Stimulated activated CD8-positive, alpha-beta memory T cell treated with anti-CD3 and anti-CD28 coated beads, Interleukin-4, amount 100 ng/mL, for 4 hours (primary cell): ENCODE measurements around the gene GBX2.

Experiments used
- DNase-seq, 2 donors: peaks; one replicate each; pipeline ENCODE4 v3.0.0-alpha.2; 2020; ENCODE audit warnings: low read depth in 2 of 2, low spot score in 1 of 2

The GBX2 gene

DNA sequence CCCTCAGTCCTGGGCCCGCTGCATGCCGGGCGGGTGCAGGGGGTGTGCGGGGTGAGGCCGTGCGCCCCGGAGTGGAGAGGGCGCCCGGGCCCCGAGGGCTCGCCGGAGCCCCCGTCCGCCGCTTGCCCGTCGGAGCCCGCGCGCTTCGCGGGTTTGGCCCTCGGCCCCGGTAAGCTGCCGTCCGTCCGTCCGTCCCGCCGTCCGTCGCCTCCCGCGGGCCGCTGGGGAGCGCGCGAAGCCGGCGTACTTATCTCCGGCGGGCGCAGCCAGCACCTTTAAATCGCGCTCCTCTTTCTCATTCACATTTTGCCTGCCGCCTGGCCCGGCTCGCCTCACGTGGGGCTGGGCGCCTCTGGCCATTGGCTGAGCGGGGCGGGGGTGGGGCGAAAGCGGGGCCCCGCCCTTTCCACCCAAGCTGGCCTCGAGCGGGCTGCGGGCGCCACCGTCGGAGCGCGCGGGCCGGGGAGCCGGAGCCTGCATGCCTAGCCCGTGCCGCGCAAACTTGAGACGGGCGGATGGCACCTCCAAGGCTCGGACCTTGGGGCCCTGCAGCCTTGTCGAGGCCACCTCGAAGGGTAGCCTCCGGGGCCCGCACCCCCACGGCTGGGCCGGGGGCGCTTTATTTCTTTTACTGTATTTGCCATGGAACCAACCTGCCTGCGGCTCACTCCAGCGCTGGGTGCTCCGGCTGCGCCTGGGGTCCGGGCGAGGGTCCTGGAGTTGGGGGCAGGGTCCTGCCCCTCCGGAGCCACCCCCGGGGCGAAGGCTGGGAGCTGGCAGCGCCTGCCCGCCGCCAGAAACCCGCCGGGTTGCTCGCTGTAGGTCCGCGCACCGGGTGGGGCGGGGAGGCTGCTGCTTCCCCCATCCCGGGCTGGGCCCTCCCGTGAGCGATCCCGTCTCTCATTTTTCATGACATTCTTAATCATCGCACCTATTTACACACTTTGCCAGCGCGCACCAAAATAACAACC, at the start of gene GBX2:
TSS of gene GBX2 (minus strand) at position 277 of the 971 bp plus-strand sequence. CDS start 415 bp downstream, outside the sequence.
- DNase-seq = no peak

DNA sequence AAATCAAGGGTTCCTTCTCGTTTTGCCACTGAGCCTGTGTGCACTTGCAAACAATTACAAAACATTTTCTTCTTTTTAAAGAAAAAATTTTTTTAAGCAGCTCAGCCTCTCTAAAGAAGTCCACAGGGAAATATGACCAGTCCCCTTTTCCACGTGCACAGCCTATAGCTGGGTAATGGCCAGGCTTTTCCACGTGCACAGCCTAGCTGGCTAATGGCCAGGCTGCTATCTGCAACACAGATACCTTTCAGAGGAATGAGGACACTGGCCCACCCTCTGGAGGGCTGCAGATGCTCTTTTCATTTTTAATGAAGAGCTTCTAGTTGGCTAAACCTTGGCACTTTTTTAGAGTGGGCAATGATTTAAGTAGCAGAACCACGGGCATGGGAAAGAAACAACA, 49.7 kb upstream of the GBX2 start:
- no peak for DNase-seq

DNA sequence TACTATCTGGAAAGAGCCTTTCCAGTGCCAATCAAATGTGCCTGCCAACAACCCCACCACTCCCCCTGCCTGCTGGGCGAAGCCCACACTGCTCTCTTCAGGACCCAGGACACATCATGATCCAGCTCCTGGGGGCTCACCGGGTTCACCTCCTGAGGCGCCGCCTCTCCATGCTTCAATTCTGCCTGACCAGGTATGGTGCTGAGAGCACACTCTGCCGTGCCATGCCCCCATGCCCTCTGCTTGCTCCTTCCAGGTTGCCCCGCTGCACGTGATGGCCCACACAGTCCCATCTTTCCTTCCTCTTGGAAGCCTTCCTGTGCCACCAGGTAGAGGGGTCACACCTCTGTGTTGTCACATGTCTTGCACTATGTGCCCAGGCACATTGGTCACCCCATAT, 48.5 kb upstream of the GBX2 start:
- no peak for DNase-seq

DNA sequence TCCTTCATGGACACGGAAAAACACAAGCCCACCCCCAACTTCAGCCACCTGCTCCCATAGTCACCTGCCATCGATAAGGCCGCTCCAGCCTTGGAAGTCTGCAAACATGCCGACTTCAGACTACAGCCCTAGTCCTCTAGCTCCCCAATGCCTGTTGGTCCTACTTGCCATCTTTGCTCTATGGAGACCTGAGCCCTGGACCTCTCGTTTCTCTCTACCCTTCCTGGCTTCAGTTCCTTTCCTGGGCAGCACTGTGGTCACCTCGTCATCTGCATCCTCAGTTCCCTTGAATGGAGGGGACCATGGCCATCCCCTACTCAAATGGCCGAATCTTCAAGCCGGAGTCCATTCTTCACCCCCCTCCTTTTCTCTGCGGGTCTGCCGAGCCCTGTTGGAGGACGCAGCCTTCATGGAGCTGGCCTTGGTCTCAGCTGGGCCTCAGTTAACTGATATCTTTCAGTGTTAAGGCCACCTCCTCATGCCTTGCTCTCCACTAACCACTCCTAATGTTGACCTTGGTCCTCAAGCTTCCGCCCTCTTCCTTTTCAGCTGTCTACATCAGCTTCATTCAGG, 47.7 kb upstream of the GBX2 start:
- no peak for DNase-seq

DNA sequence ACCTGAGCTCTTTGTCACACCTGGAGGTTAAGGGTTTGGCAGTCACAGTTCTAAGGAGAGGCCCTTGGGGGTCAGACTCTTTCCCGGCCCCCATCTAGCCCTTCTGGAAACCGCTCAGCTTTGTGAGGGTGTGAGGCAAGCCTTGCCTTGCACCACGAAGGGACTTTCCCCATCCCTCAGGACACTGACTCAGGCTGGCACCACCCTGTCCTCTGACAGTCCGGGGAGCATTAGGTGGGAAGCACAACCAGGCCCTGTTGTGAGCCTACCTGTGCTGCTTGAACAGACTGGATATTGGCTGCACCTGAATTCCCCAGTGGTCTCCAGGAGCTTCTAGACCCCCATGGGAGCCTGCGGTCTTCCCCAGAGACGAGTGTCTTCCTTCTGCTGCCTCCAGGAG, 47.0 kb upstream of the GBX2 start:
- DNase-seq = no peak

DNA sequence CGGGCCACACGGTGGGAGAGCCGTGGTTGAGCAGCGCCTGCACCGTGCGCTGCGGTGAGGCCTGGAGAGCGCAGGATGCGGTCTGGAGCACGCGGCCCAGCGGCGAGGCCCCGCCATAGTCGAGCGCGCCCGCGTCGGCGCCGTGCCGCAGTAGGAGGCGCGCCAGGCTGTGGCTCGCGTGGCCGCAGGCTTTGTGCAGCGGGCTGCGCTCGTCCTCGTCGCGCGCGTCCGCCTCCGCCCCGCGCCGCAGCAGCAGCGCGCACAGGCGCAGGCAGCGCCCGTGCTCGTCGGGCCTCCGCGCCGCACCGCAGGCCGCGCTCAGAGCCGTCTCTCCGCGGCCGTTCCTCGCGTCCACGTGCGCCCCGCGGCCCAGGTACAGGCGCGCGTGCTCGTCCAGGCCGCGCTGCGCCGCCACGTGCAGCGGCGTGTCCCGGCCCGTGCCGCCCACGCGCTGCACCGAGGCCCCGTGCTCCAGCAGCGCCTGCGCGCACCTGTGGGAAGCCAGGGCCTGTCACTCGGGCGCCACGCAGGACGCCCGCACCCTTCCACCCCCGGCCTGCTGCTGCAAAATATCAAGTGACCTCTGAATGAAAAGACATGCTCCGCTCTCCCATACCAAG, 46.3 kb upstream of the GBX2 start:
- no peak for DNase-seq

DNA sequence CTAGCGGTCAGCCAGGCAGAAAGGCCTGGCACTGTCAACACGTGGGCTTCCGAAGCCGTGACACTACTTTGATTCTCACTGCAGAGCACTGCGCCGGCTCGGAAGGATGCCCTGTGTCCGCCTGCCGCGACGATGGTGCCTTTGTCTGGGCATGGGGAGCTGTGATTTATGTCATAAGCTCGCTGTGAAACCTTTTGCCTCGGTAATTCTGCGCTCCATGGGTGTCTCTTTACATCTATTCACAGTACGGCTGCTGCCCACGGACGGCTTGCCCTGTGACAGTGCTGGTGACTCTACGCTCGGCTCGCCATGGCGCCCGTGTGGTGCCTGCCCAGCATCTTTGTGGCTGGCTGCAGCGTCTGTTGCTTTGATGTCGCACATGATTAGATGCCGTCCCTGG, 43.1 kb upstream of the GBX2 start:
- DNase-seq = no peak

DNA sequence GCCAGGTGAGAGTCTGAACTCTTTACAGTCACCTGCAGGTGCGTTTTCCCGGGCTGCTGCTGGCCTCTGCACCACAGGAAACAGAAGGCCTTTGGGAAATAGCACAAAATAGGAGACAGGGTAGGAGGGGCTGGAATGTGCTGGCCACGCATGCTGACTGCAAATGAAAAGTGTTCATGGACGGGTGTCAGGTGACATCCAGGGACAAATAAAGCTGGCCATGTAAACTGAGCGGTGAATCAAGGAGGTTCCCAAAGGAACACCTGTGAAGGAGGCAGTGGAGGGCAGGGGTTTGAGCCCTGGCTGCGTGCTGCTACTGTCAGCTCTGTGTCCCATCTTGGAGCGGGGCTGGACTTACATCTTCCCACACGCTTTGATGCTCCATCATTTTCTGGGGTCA, 42.4 kb upstream of the GBX2 start:
- DNase-seq = no peak

DNA sequence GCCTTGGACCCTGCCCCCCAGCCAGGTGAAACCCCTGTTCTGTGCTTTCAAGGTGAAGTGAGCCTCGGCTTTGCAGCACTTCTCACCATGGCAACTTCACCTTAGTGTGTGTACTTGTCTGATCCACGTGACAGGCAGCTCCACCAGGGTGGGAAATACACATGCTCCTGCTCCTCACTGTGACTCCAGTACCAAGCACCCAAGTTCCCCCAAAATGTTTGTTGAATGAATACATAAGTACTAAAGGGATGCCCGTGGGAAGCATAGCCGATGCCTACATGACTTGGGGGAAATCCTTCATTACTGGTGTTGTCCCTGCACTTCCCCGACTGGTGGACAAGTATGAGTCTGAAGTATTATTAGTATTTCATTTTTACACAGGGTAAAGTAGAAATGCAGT, 41.8 kb upstream of the GBX2 start:
- no peak for DNase-seq

DNA sequence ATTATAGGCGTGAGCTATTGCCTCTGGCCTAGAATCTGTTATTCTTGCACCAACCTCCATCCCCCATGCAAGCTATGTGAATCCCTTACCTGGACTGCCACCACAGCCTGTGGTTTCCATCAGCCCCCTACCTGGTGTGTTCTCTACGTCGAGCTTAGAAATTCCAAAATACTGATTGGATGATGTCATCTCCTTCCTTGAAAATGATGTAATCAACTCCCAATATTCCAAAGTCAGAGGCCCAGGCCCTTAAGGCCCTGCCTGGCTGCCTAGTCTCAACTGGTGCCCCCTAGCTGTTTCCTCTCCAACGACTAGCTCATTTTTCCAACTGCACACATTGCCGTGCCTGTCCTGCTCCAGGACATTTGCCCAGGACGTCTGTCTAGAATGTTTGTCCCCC, 41.3 kb upstream of the GBX2 start:
- no peak for DNase-seq

DNA sequence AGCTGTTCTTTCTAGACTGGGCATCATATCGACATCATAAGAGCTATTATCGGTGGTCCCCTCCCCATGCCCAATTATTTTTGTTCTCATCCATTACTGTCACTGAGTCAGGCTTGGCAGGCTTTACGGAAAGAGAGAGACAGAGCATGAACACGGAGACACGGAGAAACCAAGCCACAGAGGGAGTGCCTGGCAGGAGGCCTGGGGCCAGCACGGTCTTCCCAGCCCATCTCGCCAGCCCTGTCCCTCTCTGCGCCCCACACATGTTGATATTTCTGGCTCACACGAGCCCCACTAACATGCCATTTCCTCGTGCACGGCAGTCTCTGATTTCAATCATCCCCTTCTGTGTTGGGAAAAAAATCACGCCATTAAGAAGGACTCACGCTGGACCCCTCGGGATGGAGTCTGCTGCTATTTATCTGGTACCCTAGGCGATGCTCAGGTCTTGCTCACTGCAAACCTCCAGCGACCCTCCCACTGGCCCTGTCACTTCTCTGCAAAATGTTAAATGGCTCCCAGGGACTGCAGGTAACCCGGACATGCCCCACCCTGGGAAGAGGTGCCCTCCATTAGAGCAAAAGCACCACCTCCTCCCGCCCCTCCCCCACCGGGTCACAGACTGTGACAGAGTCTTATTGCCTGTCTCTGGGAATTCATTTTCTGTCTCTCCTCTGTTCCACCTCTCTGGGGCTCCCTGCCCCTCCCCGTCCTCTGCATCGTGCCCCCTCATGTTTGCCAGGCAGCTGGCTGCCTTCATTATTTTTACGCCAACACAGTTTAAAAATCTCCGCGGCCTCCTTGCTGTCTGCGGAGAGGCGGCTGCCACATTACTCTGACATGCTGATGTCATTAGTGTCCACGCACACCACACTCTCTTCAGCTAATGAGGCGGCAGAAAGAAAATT, 40.1 kb upstream of the GBX2 start:
- no peak for DNase-seq

DNA sequence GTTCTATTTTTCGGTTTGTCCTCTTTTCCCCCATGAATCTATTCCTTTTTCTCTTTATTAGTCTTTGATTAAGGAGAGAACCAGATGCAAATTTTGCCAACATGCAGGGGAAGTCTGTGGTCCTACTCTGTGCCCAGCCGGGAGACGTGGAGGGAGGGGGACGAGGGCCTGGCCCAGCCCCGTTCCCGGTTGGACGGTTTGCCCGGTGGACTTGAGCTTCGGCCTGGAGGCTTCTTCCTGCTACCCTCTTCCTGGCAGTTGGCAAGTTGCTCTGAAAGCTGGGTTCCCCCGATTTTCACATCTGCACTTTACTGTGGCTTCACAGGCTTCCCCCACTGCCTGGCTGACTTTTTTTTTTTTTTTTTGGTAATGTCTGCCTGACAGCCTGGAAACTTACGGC, 39.3 kb upstream of the GBX2 start:
- DNase-seq = no peak

DNA sequence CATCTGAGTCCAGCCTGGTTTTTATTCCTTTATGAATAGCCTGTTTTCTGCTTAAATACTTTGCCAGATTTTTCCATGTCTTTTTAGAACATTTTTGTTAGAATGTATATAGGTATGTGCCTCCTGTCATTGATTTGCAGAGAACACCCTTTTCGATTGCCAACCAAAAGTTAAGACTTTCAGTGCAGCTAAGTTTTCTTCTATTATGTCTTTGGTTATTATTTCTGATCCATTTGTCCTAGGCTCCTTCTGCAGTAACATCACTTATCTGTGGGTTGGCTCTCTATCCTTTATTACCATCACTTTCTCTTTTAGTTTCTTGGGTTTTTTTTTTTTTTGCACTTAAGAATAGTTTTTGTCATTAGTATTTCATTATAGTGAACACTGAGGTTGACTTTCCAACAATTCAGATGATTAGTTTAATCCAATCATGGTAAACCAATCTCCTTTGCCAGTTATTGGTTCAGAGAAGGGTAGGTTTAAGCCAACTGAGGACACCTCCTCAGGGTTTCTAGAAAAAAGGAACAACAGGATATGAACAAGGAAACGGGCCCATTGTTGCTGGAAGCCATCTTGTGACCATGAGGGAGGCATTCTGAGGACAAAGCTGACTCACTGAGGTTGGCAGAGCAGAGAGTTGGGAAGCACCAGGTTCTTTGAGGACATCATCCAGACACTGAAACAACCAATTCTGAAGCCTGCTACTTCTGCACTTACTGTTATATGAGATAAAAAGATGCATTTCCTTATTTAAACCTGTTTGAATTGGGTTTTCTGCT, 37.9 kb upstream of the GBX2 start:
- no peak for DNase-seq

DNA sequence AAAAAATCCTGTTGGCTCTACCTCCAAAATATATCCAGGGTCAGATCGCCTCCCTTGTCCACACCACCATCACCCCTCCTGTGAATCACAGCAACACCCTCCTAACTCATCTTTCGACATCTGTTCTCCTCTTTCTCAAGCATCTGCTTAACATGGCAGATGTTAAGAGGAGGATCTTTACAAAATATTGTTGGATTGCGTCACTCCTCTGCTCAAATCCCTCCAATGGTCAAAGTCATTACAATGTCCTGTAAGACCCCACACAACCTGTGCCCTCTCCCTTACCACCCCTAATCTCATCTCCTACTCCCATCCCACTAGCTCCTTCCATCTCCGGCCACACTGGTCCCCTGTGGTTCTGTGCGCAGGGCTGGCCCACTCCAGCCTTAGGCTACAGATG, 36.8 kb upstream of the GBX2 start:
- no peak for DNase-seq

DNA sequence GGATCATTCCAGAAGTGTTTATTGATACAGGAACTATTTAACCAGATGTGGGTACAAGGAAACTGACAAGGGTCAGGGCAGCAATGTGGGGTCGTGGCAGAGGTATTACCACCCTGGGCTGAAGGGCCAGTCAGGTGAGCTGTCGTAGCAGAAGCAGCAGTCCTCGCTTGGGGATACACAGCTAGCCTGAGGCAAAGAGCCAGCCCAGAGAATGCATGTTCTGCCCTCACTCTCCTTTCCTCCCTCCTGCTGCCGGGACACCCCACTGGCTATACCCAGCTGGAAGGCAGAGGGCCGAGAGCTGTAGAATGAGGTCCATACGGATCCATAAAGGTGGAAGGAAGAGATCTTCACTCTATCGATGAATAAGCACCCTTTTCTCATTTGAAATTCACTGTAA, 32.2 kb upstream of the GBX2 start:
- DNase-seq = no peak

DNA sequence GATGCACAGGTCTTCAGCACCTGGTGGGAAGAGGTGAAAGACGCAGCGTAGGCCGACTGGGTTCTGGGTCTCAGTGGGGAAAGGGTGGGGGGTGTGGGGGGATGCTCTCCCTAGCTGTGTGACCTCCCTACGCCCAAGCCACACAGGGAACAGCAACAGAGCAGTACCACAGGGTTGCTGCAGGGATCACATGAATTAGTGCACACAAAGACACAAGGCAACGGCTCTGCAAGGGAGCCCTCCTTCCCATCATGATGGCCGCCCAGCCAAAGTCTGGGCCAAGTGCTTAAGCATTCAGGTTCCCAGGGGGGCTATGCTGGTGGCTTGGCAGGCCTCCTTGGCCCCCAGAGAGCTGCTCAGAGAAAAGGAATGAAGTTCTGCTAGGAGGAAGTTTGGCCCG, 28.2 kb upstream of the GBX2 start:
- DNase-seq = no peak

DNA sequence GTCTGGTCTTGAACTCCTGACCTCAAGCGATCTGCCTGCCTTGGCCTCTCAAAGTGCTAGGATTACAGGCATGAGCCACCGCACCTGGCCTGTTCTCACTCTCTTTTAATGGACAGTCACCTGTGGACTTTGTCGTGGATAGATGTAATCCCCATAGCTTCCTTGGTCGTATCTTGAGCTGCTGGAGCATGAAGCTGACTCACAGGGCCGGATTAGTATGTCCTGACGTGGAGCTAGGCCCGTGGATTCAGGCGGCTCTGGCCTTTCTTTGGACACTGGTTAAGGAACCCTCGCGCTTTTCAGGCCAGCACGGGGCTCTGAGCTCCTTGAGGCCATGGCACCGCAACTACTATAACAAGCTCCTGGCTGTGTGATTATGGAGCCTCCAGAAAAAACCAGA, 27.5 kb upstream of the GBX2 start:
- DNase-seq = no peak

DNA sequence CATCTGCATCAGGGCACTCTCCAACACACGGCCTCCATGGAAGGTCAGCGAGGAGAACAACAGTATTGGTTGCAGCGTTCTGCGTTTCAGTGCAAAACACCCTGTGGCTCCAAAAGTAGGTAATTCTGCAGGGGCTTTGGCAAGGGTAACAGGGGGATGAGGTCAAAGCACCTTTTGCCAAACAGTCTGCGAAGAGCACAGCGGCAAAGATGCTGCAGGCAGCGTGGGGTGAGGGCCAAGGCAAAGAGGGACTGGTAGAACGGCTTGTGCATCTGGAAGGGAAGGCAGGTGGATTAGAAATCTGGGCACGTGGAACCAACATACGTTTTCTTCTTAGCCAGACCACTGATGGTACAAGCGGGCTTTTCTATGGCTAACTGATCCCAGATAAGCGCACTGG, 26.6 kb upstream of the GBX2 start:
- DNase-seq = no peak

DNA sequence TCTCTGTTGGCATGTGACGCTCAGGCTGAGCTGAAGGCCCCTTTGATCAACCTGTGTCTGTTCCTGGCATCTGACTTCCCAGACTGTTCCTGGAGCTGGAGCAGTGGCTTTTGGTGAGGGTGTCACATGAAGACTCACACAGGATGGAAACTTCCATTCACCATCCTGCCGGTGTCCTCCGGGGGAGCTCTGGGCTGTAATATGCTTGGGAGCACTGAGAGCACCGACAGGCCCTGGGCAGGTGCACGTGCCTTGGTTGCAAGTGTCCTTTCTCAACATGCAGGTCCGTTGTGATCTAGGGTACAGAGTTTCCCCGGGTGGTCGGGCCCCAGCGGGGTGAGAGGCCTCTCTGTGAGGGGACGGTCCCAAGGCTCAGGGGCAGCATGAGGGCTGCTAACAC, 24.8 kb upstream of the GBX2 start:
- DNase-seq = no peak

DNA sequence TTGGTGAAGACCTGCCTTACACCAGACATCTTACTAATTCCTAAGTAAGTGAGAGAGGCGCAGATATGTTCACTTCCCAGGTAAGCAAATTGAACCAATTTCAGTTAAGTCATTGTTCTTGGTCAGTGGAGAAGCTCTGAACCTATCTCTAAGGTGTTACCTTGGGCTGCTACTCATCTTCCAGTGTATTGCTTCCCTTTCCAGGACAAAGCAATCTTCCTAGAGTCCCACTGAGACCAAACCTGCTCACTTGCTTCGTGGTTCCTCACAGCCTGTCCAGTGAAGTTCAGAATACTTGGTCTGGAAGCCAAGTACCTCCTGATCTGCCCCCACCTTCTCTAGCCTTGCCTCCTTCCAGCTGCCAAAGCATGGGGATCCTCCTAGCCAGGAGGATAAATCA, 22.5 kb upstream of the GBX2 start:
- no peak for DNase-seq

DNA sequence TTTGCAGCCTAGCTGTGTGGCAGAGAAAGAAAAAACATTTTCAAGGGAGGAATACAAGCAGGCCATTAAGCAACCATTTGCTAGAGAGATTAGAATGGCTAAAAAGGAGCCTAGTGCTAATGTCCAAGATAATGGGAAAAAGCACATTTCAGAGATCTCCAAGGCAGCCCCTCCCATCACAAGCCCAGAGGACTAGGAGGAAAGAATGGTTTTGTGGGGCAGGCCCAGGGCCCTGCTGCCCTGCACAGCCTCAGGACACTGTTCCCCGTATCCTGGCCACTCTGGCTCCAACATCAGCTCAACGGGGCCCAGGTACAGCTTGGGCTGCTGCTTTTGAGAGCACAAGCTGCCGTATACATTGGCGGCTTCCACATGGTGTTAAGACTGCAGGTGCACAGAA, 16.5 kb upstream of the GBX2 start:
- no peak for DNase-seq
